ENCODE data around the gene KLC1.
A peak's percentile ranks its signal among the peaks of the same experiment; 100 is the strongest.
"Not testable (repeated sequence)": the region's sequence is repeated elsewhere in the genome, so short reads cannot be mapped to it uniquely, and the experiment has no call there.

Gene KLC1

DNA sequence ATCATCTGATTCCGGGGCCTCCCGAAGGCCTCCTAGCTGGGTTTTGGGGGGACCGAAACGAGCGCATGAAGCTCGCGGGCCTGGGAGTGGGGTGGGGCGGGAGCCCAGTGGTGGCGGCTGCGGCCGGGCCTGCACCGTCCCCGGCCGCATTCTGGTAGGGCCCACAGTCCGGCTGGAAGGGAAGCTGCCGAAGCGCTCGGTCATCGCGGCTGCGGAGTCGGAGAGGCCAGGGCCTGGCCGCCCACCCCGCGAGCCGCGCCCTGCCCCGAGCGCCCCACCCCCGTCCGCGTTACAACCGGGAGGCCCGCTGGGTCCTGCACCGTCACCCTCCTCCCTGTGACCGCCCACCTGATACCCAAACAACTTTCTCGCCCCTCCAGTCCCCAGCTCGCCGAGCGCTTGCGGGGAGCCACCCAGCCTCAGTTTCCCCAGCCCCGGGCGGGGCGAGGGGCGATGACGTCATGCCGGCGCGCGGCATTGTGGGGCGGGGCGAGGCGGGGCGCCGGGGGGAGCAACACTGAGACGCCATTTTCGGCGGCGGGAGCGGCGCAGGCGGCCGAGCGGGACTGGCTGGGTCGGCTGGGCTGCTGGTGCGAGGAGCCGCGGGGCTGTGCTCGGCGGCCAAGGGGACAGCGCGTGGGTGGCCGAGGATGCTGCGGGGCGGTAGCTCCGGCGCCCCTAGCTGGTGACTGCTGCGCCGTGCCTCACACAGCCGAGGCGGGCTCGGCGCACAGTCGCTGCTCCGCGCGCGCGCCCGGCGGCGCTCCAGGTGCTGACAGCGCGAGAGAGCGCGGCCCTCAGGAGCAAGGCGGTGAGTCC lies at the start of gene KLC1:
Gene KLC1 (plus strand): TSS at position 528 of the 819 bp plus-strand sequence. CDS start 25,354 bp downstream, outside the sequence.
- DNase-seq: peak; percentile 88

DNA sequence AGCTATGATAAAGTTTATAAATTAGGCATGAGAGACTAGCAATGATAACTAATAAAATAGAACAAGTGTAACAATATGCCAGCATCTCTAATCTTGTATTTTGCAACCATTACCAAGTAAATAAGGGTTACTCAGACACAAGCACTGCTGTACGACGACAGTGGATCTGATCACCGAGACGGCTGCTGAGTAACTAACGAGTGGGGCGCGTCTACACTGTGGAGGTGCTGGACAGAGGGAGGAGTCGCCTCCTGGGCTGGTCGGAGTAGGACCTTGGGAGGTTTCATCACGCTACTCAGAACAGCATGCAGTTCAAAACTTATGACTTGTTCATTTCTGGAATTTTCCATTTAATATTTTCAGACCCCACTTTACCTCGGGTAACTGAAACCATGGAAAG lies 47.8 kb upstream of the KLC1 start:
- DNase-seq: no peak

DNA sequence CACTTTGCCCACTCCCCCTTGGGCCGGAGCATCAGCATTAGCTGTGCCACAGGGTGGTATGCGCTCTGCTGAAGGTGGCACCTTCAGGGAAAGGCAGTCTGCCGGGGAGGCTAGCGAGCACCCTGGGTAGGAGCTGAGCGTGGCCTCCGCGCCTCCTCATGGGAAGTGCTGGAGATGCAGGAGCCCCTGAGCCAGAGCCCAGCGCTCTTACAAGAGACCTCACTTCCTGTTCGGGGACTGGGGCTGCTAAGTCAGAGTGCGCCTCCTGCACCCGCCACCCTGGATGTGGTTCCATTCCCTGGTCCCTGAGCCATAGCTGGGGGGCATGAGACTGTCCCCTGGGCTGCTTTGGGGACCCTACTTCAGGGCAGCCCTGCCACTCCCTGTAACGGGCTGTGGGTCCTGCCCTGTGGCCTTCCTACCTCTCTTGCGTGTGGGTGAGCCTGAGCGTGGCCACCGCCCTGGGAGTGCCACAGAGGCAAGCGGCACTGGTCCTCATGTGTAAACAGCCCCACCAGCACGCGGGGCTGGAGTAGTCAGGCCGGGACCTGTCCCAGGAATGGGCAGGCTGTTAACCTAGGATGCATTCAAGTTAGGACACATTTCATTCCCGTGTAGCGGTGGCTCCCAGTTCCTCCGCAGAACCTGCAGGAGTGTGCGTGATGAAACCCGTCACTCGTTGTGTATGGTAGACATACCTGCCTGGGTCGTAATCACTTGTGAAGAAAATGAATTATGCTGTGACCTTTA lies 46.9 kb upstream of the KLC1 start:
- no peak for DNase-seq

DNA sequence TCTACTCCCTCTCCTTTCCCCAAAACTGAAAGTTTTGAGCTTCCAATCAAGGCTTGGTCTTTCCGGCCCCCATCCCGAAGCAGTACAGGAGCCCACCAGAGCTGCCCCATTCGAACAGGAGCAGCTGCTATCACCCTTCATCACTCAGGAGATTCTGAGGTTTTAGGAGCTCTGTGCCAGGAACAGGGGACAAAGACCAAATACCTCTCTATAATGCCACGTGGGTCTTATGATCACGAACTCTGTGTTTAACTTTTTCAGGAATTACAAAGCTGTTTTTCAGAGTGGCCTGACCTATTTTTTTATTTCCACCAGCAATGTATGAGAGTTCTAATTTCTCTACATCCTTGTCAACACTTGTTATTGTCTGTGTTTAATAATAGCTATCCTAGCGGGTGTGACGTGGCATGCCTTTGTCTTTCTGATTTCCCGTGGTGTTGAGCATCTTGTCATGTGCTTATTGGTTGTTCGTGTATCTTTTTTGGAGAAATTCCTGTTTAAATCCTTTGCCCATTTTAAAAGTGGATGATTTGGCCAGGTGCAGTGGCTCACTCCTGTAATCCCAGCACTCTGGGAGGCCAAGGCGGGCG lies 44.6 kb upstream of the KLC1 start:
- no peak for DNase-seq

DNA sequence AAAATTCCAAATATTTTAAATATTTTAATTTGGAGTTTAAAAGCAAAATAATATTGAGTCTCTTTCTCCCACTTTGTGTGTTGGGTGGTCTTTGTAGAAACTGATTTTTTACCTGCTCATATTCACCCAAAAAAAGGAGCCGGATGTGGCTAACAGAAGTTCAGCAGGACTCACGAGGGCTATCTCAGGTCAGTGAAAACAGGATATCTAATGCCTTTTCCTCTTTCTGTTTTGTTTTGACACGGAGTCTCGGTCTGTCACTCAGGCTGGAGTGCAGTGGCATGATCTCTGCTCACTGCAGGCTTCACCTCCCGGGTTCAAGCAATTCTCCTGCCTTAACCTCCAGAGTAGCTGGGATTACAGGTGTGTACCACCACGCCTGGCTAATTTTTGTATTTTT lies 35.4 kb upstream of the KLC1 start:
- no peak for DNase-seq

DNA sequence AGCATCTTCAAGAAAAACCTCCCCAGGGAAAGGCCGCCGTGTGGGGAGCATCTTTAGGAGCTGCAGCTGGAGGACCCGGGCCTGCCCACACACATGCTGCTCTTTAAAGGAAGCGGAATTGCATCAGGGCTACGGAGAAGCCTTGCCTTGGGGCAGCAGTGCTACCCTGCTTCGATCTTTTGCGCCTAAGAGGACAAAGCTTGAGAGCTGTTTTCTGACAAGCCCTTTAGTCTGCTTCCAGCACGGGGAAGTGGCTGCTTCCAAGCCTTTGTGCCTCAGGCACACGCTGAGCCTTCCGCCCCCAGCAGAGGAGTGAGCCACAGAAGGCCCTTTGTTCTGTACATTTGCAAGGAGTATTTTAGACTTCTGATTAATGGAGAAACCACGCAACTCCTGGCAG lies 34.7 kb upstream of the KLC1 start:
- no peak for DNase-seq

DNA sequence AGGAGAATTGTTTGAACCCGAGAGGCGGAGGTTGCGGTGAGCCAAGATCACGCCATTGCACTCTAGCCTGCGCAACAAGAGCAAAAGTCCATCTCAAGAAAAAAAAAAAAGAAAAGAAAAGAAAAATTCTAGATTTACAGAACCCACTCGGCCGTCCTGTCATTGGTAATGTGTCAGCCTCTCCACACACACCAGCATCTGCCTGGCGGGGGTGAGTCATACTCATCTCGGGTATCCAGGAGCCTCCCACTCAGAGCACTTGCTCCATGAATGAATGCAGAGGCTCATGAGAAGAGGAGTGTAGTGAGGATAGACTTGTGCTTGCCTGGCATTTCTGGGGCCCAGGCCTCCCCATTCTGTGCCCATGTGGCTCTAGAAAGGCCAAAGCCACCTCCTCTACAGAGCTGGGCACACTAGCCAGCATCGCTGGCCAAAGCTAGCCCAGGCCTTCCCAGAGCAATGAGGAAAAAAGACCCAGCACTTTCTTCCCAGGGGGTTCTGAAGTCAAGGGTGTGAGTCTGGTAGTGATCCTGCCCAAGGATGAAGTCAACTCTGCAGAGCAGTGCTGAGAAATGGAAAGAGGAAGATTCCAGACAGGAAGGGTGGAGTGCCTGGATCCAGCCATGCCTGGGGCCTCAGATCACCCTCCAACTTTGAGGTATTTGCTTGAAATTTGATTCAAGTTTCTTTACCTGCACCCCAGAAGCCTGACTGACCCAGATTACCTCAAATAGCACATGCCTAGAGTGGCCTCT lies 31.2 kb upstream of the KLC1 start:
- DNase-seq: no peak

DNA sequence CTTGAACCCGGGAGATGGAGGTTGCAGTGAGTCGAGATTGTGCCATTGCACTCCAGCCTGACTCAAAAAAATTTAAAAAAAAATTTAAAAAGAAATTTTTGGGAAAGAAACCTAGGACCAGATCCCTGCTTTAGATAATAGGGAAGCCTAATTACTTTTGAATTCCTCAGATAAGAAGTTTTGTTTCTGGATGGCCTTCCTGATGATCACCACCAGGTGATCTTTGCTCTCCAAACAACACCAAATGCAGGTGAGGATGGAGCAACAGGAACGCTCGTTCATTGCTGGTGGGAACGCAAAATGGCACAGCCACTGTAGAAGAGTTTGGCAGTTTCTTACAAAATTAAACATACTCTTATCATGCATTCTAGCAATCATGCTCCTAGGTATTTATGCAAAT lies 28.5 kb upstream of the KLC1 start:
- DNase-seq: no peak

DNA sequence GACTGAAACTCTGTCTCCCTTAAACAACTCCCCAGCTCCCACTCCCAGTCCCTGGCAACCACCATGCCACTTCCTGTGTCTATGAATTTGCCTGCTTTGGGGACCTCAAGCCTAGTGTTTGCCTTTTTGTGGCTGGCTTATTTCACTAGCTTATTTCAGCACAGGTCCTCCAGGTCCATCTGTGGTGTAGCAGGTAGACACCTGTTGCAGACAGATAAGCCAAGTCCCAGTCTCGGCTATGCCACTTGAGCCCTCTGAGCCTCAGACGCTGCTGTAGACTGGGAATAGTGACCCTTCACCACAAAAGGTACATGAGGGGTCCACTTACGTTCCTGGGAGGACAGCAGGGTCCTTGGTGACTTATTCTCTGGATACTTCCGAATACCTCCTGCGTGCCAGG lies 24.4 kb upstream of the KLC1 start:
- DNase-seq: no peak

DNA sequence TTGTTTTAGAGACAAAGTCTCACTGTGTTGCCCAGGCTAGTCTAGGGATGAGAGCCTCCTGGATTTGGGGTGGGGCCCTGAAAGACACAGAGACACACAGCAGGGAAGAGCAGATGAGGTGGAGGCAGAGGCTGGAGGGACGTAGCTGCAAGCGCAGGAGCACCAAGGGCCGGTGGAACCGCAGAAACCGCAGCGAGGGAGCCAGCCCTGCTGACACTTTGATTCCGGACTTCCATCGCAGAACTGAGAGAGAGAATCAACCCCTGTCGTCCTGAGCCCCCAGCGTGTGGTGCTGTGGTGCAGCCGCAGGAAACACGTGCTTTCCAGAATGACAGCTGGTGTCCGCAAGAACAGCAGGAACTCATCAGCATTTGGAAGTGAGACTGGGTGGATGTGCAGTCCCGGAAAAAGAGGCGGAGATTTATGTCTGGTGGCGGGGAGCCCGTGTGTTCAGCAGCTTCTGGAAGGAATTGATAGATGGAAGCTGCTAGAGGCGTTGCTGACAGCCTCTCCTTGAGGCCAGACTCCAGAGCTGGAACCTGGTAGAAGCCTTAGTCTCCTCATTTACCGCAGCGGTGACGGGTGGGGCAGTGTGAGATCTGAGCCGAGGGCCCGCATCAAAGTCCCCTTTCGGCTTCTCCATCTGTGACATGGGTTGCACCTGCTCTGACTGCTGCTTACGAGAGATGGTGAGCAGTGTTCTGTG lies 21.9 kb upstream of the KLC1 start:
- DNase-seq: peak; percentile 34

DNA sequence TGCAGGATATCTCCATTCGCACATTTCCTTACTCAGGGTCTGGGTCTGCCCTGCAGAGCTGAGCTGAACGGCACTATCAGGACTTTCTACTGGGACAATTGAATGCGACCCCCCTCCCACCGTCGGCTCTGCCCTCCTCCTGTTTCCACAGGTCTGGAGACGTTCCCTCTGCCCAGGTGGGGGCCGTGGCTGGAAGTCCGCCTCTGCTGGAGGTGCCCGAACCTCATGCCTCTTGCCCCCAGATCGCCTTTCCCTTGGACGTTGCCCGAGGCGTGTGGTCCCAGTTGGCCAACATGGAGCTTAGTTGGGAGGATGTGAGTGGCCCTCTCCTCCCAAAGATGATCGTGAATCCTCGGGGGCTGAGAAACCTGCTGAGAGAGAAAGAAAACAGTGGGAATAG lies 21.2 kb upstream of the KLC1 start:
- no peak for DNase-seq

DNA sequence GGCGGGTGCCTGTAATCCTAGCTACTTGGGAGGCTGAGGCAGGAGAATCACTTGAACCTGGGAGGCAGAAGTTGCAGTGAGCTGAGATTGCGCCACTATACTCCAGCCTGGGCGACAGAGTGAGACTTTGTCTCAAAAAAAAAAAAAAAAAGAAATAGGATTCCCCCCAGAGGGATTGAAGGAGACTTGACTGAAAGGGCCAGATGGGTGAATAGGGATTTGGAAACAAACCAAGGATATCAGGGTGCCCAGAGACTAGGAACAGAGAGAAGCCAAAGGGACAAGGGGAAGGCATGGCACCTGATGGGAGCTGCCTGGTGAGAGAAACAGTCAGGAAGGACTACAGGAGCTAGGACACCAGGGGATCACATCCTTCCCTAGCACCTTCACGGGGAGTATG lies 19.9 kb upstream of the KLC1 start:
- DNase-seq: not testable (repeated sequence)

DNA sequence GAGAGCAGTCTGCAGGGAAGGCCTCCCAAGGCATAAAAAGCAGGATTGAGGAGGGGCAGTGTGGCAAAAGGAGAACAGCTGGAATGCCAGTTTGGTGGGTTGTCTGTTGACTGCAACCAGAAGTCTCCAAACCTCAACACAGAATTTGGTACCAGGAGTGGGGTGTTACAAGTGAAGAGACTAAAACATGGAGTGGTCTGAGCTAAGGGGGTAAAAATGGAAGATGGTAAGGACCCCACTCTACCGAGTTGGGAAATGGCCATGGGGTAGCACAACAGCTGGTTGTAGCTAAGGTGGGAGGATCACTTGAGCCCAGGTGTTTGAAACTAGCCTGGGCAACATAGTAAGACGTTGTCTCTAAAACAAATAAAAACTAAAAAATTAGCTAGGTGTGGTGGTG lies 17.8 kb upstream of the KLC1 start:
- no peak for DNase-seq

DNA sequence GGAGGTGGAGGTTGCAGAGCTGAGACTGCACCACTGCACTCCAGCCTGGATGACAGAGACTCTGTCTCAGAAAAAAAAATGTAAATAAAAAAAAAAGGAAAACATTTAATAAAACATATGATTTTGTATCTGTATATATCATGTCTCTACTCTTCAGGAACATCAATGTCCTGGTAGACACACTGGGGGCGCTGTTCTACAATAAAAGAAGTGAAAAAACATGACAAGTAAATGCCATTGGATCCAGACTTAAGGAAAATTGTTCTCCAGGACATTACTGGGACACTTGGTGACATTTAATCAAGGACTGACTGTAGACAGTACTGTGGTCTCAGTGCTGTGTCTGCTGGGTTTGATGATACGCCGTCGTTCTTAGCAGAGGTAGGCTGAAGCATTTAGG lies 15.5 kb upstream of the KLC1 start:
- DNase-seq: no peak

DNA sequence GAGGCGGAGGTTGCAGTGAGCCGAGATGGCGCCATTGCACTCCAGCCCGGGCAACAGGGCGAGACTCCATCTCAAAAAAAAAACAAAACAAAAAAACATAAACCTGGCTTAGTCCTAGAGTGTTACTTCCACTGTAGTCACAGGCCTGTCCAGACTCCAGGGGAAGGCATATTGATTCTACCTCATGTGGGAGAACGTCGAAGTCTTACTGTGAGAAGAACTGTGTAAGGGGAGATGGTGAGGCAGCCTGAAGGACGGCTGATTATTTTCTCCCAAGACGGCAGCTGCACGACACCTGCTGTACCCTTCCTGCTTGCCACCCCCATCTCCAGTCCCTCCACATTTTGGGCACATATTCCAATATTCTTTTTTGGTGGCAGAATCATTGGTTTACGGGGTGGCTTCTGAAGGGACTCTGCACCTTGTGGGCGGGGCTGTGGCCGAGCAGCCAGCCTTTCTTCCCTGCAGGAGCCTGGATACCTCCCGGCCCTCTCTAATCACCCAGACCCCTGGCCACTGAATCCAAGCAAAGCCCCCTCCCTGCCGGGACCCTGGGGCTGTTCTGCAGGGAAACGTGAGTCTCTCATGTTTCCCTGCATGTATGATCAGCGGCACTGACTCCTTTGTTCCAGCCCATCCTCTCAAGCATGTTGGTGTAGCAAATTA lies 12.2 kb upstream of the KLC1 start:
- DNase-seq: no peak

DNA sequence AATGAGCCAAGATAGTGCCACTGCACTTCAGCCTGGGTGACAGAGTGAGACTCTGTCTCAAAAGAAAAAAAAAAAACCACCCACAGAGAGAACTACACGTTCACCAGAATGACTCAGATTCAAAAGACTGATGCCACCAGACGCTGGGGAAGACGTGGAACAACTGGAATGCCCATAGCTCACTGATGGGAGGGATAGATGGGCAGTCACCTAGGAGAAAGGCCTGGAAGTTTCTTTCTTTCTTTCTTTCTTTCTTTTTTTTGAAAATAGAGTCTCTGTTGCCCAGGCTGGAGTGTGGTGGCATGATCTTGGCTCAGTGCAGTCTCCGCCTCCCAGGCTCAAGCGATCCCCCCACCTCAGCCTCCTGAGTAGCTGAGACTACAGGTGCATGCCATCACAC lies 10.0 kb upstream of the KLC1 start:
- no peak for DNase-seq

DNA sequence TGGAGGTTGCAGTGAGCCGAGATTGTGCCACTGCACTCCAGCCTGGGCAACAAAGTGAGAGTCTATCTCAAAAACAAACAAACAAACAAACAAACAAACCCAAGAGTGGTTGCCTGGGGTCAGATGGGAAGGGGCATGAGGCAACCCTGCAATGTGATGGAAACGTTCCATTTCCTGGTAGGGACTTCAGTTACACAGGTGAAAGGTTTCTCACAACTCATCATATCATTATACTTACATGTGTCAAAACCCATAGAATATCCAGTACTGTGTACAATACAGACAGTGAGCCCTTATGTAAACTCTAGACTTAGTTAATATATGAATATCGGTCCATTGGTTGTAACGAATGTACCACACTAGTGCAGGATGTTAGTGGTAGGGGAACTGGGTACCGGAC lies 7.2 kb upstream of the KLC1 start:
- DNase-seq: no peak

DNA sequence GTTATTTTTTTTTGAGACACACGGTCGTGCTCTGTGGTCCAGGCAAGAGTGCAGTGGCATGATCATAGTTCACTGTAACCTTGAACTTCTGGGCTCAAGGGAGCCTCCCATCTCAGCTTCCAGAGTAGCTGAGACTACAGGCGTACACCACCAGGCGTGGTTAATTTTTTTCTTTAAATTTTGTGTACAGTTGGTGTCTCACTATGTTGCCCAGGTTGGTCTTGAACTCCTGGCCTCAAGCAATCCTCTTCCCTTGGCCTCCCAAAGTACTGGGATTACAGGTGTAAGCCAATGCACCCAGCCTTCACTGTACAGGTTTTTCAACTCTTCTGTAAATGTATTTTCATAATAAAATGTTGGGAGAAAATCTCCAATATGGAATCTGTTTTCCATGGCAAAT lies 5.7 kb upstream of the KLC1 start:
- DNase-seq: no peak

DNA sequence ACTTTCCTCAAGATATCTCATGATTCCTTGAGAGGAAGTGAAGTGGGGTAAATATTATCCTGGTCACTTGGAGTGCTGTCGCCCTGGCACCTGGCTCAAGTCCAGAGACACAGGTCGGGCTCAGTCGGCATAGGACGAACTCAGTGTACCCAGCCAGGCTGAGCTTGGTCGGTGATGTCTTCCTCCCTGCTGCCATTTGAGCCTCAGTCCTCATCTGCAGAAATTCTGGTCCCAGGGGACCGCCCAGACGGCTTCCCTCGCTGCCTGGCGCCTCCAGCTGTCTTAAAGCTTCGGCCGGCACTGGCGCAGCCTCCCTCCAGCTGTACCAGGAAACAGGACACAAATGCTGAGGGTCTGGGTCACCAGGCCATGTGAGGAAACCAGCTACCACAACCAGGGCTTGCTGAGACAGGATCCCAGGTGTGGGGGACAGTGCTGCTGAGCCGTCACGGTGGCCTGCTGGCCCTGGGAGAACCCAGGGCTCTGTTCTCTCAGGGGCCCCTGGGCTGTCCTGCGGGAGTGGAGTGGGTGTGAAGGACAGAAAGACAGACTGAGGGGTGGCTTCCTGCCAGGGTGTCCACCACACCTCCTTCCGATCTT lies 5.0 kb upstream of the KLC1 start:
- DNase-seq: no peak

DNA sequence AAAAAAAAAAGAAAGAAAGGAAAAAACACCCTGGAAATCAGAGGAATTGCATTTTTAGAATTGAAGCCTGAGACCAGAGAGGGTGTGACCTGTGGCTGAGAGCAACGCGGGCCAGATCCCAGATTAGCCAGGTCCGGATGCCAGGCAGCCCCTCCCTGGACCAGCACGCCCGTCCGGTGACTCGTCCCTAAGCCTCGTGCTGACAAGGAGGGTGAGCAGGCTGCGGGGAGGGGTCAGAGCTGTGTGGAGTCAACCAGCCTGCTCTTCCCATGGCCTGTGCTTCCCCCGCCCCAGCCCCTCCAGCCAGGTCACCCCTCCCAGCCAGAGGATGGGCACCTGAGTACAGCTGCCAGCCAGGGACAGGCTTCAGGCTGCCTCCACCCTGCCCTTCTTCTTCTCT lies 4.2 kb upstream of the KLC1 start:
- no peak for DNase-seq

DNA sequence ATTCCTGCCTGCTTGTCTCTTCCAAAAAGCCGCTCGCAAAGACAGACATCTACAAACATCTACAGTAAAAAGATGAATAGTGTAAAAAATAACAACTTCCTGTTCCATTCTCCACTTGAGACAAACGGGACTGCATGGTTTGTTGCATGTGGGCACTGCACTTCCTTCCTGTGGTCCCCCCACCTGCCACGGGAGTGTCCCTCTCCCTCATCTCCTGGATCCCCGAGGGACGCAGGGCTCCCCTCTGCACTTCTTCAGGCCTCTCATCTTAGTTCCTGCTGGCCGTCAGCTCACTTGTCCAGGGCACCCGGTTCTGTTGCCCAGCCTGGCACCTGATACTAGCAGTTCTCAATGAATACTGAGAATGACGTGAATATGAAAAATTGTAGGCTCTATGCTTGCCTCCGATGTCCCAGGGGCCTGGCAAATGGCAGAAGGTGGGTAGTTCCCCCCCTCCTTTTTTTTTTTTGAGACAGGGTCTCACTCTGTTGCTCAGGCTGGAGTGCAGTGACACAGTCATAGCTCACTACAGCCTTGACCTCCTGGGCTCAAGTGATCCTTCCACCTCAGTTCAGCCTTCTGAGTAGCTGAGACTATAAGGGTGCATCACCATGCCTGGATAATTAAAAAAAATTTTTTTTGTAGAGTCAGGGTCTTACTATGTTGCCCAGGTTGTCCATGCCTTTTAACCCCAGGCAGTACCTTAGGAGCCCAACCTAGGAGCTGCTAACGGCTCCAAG lies 3.5 kb upstream of the KLC1 start:
- no peak for DNase-seq
